ENCODE measurements around the gene TCF7L1.
A peak's percentile ranks its signal among the peaks of the same experiment; 100 is the strongest.

The TCF7L1 gene

DNA sequence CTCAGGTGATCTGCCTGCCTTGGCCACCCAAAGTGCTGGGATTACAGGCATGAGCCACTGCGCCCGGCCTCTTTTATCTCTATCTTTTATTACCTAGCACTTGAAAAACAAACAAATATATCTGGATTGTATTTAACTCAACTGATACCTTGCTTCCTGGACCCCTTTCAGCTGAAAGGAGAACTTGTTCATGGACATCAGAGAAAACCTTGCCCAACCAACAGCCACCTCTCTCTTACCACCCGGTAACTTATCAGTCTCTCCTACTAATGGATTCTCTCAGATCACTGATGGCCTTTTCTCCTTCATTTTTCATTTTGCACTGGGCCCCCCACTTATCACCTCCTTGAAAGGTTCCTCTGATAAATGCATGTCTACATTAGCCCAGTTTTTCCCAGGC is 214.4 kb downstream of the TCF7L1 start:
- DNase-seq (ENCODE audit: low spot score), result no peak

DNA sequence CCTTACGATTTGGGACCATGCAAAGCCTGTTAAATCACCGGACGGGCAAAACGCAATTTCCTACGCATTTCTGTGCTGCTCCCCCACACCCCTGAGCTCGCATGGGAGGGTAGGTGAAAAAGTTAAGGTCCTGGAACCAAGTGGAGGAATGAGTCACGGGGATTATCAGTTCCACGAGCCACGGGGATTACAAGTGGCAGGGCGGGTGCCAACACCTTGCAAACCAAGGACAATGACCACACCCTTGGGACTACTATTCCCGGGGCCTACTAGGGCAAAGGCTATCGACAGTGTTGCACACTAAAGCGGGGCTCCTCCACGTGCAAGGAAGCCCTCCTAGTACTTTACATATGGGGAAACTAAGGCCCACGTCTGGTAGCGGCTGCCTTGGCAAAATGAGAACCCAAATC is 220.7 kb downstream of the TCF7L1 start:
- DNase-seq (ENCODE audit: low spot score), result no peak

DNA sequence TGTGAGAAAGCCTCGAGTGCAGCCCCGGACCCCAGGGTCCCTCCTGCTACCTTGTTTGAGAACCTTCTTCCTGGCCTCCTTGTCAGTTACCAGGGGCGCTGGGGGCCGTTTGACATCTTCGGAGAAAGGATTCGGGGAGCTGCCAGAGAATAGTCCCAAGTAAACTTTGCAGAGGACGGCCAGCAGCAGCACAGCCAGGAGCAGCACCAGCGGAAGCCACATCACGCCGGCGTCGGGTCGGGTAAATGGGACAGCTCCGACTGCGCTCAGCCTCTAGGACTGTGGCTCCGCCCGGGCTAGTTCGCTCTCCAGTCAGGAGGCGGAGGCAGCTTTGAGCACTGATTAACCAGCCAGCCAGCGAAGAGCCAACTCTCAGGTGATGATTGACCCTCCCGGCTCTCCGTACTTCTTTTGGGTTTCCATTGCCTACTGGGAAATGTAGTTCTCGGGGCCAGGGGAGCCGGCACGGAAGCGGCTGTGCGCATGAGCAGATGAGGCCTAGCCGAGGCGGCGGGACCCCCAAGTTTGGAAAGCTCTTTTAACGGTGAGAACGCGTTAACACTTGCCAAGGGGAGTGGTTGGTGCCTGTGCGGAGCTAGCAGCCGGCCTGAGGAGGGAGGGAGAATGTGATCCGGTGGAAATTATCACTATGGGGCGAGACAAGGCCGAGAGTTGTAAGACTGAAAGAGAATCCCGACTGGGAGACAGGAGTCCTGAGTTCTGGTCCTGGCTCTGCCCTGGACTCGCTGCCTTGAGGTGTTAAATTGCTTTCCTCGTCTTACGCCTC is 221.3 kb downstream of the TCF7L1 start, which contains the start of the genes ELMOD3 and RETSAT:
ELMOD3 (plus strand) TSS at position 484 of the 787 bp plus-strand sequence. CDS start 2,430 bp downstream, outside the sequence.
RETSAT (minus strand) TSS at position 243 of the 787 bp plus-strand sequence; CDS start at position 222, 21 bp downstream.
- peak; percentile 99 for DNase-seq (ENCODE audit: low spot score)

DNA sequence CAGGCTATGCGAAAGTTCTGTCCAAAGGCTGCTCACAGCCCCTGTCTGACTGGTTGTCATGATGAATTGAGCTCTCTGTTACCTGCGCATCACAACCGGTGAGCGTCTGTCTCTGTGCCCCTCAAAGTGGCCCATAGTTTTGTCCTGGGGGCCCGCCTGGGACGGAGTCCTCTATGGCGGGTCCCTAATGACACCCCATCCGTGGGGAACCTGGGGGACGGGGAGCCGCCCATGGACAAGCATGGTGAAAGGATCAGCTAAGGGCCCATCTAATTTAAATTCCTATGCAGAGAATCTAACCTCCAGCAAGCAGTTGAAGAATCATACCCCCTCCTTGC is 221.8 kb downstream of the TCF7L1 start:
- no peak for DNase-seq (ENCODE audit: low spot score)

DNA sequence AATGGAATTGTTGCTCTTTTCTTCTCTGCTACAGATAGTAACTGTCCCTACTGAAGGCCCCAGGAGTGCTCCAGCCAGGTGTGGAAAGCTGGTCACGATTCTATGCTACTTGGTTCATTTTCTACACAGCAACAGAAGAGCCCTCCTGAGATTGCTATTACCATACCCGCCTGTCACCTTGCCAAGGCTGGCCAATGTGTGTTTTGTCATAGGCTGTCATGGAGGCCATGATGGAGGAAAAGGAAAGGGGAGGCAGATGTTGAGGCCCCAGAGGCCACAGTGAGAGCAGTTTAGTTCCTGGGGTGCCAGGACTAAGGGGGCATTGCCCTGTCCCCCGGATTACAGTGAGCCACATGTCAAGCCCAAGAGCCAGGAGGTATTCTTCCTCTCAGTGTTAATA is 222.3 kb downstream of the TCF7L1 start:
- DNase-seq (ENCODE audit: low spot score), result no peak

DNA sequence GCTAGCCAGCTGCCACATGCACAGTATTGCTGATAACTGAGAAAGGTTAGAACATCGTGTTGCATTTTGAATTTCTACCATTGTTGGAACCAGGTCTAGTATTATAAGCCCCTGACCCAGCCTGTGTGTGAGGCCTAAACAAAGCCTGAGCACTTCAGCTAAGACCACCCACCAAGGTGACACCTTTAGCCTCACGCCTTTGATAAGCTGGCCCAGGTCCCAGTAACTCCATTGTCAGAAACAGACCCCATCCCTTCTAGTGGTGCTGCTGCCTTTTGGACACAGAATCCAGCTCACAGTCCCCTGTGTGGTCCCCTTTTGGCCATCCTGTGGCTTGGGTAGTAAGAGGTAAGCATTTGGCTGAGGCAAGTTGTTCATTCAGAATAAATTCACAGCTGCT is 223.0 kb downstream of the TCF7L1 start:
- DNase-seq (ENCODE audit: low spot score), result no peak

DNA sequence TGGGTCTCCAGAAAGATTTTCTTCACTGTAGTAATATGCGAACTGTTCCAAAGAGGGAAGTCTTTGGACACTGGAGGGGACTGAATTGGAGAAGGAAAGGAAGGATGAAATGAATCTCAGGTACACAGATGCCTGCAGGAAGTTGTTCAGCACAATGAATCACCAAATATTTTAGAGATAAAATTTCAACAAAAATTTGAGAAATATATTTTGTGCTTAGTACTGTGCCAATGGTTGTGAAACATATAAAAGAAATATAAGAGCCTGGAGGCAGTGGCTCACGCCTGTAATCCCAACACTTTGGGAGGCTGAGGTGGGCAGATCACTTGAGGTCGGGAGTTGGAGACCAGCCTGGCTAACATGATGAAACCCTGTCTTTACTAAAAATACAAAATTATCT is 224.5 kb downstream of the TCF7L1 start:
- no peak for DNase-seq (ENCODE audit: low spot score)

Small RNAs within 50 kb of the gene (small RNA-seq; reads per million reads assigned to genes)
- gene AC093162.1 (0 reads per million in 2 experiments), gene RF00019 (0 reads per million in 2 experiments), gene RNU6-674P (0 reads per million in 2 experiments)

All from SK-N-DZ (cell line).